Suprapubic skin (tissue), 3 donors: ENCODE data around the gene ACBD6.

Experiments
- POLR2A ChIP-seq, 2 donors: fragments of 450-650 bp; IDR thresholded peaks; one replicate each; pipeline ENCODE4 v1.6.1; 2017; ENCODE audit warnings: antibody characterized with exemption in 2 of 2, mild to moderate bottlenecking in 2 of 2, moderate library complexity in 2 of 2
- TF ChIP-seq, protein P1 (sequence below), 2 donors: fragments of 200-600 bp in 1 of 2; fragments of 450-650 bp in 1 of 2; sonication (generic) in 1 of 2; IDR thresholded peaks; one replicate each; pipeline ENCODE4 v1.5.1; 2016 to 2019; ENCODE audit warnings: antibody characterized with exemption in 2 of 2, mild to moderate bottlenecking in 1 of 2, moderate library complexity in 1 of 2

GRCh38 chr1:180260541-180260940 is 241.8 kb downstream of the ACBD6 start:
- TF ChIP-seq POLR2A (IDR thresholded peaks at IDR 0.05), result no peak
- TF ChIP-seq, protein P1, sequence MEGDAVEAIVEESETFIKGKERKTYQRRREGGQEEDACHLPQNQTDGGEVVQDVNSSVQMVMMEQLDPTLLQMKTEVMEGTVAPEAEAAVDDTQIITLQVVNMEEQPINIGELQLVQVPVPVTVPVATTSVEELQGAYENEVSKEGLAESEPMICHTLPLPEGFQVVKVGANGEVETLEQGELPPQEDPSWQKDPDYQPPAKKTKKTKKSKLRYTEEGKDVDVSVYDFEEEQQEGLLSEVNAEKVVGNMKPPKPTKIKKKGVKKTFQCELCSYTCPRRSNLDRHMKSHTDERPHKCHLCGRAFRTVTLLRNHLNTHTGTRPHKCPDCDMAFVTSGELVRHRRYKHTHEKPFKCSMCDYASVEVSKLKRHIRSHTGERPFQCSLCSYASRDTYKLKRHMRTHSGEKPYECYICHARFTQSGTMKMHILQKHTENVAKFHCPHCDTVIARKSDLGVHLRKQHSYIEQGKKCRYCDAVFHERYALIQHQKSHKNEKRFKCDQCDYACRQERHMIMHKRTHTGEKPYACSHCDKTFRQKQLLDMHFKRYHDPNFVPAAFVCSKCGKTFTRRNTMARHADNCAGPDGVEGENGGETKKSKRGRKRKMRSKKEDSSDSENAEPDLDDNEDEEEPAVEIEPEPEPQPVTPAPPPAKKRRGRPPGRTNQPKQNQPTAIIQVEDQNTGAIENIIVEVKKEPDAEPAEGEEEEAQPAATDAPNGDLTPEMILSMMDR (IDR thresholded peaks at IDR 0.05), result no peak
